ENCODE measurements around the gene LRRC8D. TPM values are rescaled to one million over a fixed set of nuclear protein-coding genes. Genes with fewer than 3 reads are reported as not detected.

The LRRC8D gene
- total RNA-seq, 1 donor from 2014 or later, result 4.4 TPM

GRCh38 chr1:89957107-89957506 lies 136.3 kb downstream of the LRRC8D start:
- Histone ChIP-seq H3K9me3 (no peaks in the 10 kb centered on the region), H3K27ac (no peak overlapping the region), H3K27me3 (no peaks in the 10 kb centered on the region), H3K4me1 (no peaks in the 10 kb centered on the region), H3K36me3 (no peaks in the 10 kb centered on the region), H3K4me3 (no peak overlapping the region)
- TF ChIP-seq POLR2A (IDR thresholded peaks at IDR 0.05), result no peak
- DNase-seq (ENCODE audit: extremely low spot score in 2 of 2), result no peak
- intact Hi-C loops (cut with DNase I), result no loop called here

GRCh38 chr1:89958851-89959654 lies 138.2 kb downstream of the LRRC8D start:
- Histone ChIP-seq H3K27me3 (no peaks in the 10 kb centered on the region), H3K4me3 (no peak overlapping the region), H3K4me1 (no peaks in the 10 kb centered on the region), H3K36me3 (no peaks in the 10 kb centered on the region), H3K27ac (no peak overlapping the region), H3K9me3 (no peaks in the 10 kb centered on the region)
- no peak for TF ChIP-seq POLR2AphosphoS5 (IDR thresholded peaks at IDR 0.05; ENCODE audit: insufficient read depth in 1 of 2, low read depth in 1 of 2)
- no peak for TF ChIP-seq POLR2A (IDR thresholded peaks at IDR 0.05)
- no peak for TF ChIP-seq CTCF (IDR thresholded peaks at IDR 0.05)
- DNase-seq (ENCODE audit: extremely low spot score in 2 of 2), result no peak
- intact Hi-C loops (cut with DNase I), result no loop called here

GRCh38 chr1:89959719-89960118 lies 138.9 kb downstream of the LRRC8D start:
- Histone ChIP-seq H3K27me3 (no peaks in the 10 kb centered on the region), H3K36me3 (no peaks in the 10 kb centered on the region), H3K27ac (no peak overlapping the region), H3K4me1 (no peaks in the 10 kb centered on the region), H3K9me3 (no peaks in the 10 kb centered on the region), H3K4me3 (no peak overlapping the region)
- TF ChIP-seq POLR2AphosphoS5 (IDR thresholded peaks at IDR 0.05; ENCODE audit: insufficient read depth in 1 of 2, low read depth in 1 of 2), result no peak
- intact Hi-C loops (cut with DNase I), result no loop called here
- no peak for DNase-seq (ENCODE audit: extremely low spot score in 2 of 2)

DNA sequence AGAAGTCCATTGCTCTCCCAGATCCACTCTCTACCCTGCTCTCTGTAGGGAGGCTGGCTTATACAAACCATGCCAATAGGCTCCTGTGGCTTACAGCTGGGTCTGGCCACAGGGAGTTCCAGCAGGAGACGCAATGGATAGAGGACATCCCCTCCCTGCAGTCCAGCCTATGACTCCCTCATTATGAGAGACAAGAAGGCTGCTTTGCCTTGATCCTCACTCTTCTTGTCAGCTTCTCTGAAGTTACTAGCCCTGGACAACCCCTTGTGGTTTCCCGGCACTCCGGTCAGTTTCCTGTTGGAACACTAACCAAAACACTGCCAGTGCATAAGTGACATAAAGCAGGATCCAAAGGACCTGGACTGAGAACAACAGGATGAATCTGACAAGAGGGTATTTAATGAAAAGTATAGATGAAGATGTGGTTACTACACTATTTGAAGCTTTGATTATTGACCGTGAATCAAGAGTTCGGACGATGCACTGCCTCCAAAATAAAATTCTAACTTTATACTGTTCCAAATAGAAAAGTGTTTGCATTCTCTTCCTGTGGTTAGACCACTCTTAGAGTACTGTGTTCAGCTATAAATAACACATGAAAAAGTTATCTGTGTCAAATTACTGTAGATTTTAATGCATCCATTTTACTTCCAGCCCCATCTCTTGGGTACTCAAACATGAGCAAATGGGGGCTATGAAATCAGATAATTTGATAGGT lies 141.4 kb downstream of the LRRC8D start:
- intact Hi-C loops (cut with DNase I), result no loop called here
- H3K9me3 ChIP-seq, result no peaks in the 10 kb centered on the region
- H3K4me3 ChIP-seq, result no peak overlapping the region
- TF ChIP-seq POLR2A (IDR thresholded peaks at IDR 0.05), result no peak
- TF ChIP-seq POLR2AphosphoS5 (IDR thresholded peaks at IDR 0.05; ENCODE audit: insufficient read depth in 1 of 2, low read depth in 1 of 2), result no peak
- TF ChIP-seq CTCF (IDR thresholded peaks at IDR 0.05), result no peak
- H3K27ac ChIP-seq, result no peak overlapping the region
- no peak for DNase-seq (ENCODE audit: extremely low spot score in 2 of 2)
- no peaks in the 10 kb centered on the region for H3K27me3 ChIP-seq
- H3K4me1 ChIP-seq, result no peaks in the 10 kb centered on the region
- no peaks in the 10 kb centered on the region for H3K36me3 ChIP-seq

DNA sequence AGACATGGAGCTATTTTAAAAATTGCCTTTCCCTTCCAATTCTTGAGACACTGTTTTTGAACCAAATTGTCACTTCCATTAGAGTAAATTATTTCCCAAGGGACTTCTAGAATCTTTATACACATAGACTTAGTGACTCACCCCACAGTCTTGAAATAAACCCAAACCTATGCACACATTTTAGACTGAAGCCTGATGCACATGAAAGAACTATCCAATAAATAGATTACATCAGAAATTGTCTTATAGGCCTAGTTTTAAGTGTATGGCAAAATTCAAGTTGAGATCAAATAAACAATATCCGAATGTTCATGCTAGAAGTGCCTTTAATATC lies 141.9 kb downstream of the LRRC8D start:
- Histone ChIP-seq H3K27me3 (no peaks in the 10 kb centered on the region), H3K27ac (no peak overlapping the region), H3K36me3 (no peaks in the 10 kb centered on the region), H3K9me3 (no peaks in the 10 kb centered on the region), H3K4me1 (no peaks in the 10 kb centered on the region), H3K4me3 (no peak overlapping the region)
- DNase-seq (ENCODE audit: extremely low spot score in 2 of 2), result no peak
- intact Hi-C loops (cut with DNase I), result no loop called here
- TF ChIP-seq POLR2A (IDR thresholded peaks at IDR 0.05) (no peak), POLR2AphosphoS5 (IDR thresholded peaks at IDR 0.05; ENCODE audit: insufficient read depth in 1 of 2, low read depth in 1 of 2) (no peak), CTCF (IDR thresholded peaks at IDR 0.05) (no peak)

- H3K27ac ChIP-seq, result no peak overlapping the region
Measured at GRCh38 chr1:89965193-89965768, 144.4 kb downstream of the LRRC8D start.

More at GRCh38 chr1:89965193-89965768, 144.4 kb downstream of the LRRC8D start:
- Histone ChIP-seq H3K4me1 (no peaks in the 10 kb centered on the region), H3K9me3 (no peaks in the 10 kb centered on the region), H3K4me3 (no peak overlapping the region), H3K36me3 (no peaks in the 10 kb centered on the region), H3K27me3 (no peaks in the 10 kb centered on the region)
- intact Hi-C loops (cut with DNase I), result no loop called here
- no peak for DNase-seq (ENCODE audit: extremely low spot score in 2 of 2)
- no peak for TF ChIP-seq POLR2AphosphoS5 (IDR thresholded peaks at IDR 0.05; ENCODE audit: insufficient read depth in 1 of 2, low read depth in 1 of 2)
- no peak for TF ChIP-seq CTCF (IDR thresholded peaks at IDR 0.05)
- TF ChIP-seq POLR2A (IDR thresholded peaks at IDR 0.05), result no peak
